NCI-H2029 (cell line): Measurements from ENCODE around the gene BMPR1B.
A peak's percentile ranks its signal among the peaks of the same experiment; 100 is the strongest.
"Not testable (repeated sequence)": the region's sequence is repeated elsewhere in the genome, so short reads cannot be mapped to it uniquely, and the experiment has no call there.

Source experiments
- DNase-seq: peaks from one replicate; lab custom pipeline; 2025; lab: John Stamatoyannopoulos, UW

BMPR1B gene

DNA sequence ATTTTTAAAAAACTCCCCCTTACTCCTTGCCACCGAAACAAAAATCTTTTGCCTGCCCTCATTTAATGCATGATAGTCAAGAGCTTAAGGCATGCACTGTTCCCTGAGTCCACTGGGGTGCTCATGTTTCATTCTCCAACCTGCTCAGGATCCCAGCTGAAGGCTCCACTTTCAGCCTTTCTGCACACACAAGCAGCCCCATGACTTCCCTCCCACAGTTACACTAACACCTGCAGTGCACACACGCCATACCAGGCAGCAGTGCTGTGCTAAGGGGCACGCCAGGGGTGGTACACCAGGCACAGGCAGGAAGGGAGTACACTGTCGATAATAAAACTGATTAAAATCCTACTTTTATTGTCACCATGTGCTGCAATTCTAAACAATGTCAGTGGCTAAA is 385.2 kb downstream of the BMPR1B start:
- DNase-seq: no peak

DNA sequence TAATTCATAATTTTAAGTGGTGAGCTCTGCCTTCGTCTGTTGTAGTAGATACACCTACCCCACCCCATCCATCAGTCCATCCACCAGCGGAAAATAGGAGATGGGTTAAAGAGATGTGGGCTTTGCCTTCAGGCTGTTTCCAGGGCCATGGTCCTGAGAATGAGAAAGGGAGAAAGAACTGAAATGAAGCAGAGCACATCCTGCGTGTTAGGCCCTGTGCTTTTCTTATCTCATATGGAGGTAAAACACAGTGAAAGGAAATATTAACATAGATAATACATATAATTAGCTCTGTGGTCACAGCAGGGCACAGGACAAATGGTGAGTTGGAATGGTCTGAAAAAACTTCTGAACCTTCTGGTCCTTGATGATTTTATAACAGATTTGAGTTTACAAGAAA is 393.5 kb downstream of the BMPR1B start:
- DNase-seq: no peak

DNA sequence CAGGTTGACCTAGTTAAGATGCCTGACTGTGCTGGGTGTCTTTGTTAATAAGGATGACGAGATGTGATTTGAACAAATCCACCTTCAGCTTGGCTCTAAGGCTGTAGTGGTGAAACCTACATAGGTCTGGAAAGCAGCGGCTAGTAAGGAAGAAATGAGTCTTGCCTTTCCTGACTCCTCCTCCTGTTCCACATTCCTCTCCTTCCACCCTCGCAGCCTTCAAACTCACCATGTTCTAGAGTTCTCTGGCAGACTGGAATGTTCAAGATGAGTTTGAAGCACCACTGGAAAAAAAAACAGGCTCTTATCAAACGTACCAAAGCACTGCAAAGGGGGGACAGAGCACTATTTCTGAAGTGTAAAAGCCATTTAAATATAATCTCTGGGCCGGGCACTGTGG is 395.4 kb downstream of the BMPR1B start:
- no peak for DNase-seq

DNA sequence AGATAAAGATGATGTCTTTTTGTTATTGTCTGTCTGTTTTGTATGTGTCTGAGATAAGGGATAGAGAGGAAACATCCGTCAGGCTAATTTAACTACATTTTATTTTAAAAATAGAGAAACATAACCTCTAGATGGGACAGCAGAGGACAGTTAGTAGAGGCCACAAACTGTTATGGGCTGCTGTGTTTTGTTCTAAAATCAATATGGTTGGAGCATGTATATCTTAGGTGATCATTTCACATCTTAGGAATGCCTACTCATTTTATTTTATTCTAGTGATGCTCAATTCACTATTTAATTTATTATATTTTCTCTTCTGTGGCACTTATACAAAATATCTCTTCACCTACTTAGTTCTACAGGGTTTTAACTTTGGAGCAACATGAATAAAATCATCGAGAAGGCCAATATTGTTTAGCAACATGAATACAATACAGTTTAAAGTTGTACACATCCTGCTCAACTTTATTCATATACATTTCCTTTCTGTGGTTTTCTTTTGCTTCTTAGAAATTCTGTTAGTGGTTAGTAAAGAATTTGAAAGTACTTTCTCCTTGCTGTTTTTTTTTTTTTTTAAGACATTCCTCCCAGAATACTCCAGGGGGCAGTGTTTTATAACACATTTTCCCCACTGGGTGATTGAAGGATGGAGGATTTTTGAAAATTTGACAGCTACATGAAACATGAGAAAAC is 398.1 kb downstream of the BMPR1B start:
- no peak for DNase-seq

DNA sequence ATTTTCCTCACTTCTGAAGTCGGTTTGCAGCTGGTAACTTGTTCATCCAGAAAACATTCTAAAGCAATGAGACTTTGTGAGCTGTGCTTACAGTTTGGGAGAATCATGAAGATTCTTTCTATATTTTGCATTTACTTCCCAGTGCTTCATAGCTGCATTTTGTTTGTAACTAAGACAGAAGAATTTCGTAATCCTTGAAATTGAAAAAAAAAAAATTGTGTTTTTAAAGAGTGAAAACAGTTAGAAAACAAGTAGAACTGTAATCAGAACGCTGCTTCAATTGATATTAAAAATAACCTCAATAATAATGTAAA is 398.7 kb downstream of the BMPR1B start:
- no peak for DNase-seq

DNA sequence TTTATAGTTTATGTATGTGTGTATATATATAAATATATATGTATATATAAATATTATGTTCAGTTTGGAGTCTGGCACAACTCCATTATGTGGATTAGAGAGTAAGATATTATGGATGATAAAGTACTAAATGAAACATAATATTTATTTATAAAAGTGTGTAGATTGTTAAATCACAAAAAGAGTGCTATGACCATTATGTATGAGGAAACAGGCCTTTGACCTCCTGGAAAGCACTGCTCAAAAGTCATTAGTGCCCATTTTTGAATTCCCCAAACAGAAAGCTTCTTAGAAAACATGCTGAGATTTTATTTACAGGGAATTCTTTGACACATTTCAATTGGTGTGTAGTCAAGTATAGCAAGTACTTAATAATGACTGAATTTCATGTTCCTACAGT is 399.8 kb downstream of the BMPR1B start:
- no peak for DNase-seq

DNA sequence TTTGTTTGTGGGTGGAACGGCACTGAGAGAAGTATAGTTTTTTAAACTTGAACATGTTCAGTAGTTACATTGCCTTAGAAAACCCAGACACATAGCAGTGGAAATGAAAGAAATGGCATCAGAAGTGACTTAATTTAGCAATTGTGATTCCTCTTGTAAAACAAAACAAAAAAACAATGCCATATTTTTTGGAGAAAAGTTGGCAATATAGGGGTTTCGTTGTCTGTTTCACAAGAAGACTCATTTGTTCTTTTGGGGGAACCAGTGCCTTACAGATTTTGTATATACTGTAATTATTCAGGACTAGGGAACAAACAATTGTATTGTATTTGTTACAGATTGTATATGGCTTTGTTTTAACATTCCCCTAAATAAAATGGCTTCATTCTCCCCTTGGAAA is 400.3 kb downstream of the BMPR1B start:
- DNase-seq: no peak

DNA sequence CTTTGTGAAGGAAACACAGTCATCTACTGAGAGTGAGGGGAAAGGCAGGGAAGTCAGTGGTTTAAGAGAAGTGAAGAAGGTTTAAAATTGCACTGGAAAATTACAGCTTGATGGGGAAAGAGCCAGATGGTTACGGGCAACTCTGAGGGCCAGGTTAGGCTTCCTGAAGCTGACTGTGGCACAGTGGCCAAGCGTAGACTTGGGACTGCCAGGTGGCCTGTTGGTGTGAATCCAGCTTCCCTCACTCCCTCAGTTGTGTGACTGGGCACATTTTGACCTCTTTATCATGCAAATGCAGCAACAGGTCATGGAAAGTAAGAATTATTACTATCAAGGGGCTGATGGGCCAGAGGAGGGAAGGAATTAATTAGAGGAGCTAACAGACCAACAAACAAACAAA is 400.9 kb downstream of the BMPR1B start:
- DNase-seq: no peak

DNA sequence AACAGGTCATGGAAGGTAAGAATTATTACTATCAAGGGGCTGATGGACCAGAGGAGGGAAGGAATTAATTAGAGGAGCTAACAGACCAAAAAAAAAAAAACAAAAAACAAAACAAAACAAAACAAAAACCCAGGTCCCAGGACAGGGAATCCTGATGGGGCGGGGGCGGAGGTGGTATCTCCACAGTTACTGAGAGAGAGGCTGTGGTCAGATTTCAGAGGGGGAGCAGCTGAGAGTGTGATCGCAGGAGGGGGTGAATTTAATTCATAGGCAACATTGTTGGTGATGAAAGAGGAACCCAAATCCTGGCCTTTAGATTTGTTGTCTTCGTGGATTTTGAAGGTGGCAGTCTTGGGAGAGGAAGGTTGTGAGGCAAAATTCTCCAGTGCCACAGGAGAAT is 401.6 kb downstream of the BMPR1B start:
- no peak for DNase-seq

DNA sequence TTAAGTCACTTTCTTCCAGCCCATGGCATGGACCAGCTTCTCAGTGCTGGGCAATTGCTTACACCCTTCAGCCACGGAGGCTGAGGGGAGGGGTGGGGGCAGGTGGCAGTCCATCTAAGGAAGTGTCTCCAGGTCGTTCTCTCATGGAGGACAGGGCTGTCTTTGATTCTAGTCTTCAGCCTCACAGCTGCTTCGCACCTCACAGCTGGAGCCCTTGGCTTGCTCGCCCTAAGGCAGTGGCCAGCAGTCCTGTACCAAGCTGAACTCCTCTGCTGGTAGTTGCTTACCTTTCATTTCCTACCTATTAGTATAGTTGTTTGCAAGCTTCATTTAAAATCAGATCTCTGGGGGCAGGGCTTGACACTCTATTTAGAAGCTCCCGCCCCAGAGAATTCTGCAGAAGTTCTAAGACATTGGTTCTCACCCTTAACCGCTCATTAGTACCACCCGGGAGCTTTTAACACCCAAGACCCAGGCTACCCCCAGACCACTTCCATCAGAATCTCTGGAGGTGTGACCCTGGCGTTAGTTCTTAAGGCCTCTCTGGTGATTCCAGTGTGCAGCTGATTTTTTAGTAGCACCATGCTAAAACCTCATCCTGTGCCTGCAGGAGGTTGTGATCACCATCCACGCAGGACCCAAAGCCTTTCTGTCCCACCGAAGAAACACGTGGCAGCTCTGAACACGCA is 404.2 kb downstream of the BMPR1B start:
- DNase-seq: no peak

DNA sequence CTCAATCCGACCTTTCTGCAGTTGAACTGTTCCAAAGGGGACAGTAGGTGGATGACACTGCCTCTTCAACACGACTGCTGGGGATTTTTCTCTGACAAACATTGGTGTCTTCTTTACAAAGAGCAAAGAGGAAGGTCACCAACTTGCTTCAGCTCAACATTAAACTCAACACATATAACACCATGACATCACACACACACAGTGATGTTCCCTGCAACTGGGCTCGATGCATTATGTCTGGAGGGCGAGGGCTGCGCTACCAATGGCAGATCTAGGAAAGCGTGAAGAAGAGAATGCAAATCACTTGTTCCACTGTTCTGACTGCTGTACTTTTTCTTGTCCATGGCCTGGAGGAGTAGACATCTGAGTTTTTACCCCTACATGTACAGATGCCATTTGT is 405.1 kb downstream of the BMPR1B start:
- DNase-seq: no peak

DNA sequence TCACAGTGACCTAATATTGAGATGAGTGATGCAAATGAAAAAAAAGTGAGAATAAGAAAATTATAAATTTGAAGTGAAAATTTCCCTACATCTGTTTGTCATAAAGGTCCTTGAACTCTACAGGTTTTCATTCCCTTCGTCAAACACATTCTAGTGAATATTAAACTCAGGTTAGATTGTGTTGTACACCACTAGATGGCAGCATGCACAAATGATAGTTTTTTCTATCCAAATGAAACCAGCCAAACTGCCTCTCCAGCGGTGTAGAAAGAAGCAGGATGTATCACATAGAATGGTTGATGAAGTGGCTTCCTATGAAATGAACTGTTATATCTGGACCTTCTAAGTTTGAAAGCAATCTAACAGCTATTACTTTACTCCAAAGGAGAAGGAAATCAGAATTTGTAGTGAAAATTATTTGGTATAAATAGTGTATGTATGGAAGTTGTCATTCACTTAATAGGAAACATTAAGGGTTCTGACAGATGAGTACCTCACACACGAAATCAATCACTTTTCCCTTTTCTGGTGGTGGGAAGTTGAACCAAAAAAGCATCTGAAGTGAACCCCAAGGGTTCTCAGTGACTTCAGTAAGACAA is 408.3 kb downstream of the BMPR1B start:
- peak; percentile 63 for DNase-seq

DNA sequence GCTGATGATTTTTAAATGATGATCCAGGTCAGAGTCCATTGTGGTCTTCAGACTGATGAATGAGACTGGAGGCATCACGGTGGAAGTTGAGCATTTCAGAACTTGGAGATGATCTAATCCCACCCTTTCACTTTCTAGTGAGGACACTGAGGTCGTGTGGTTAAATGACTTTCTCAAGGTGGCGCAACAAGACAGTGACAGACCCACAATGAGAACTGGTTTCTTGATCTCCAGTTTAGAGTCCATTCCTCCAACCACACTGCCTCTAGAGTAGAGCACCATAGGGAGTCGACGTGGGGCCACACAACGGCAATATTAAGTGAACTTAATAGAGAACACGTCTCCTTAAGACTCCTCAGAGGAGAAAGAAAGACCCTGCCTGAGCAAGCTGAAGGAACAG is 410.1 kb downstream of the BMPR1B start:
- DNase-seq: no peak

DNA sequence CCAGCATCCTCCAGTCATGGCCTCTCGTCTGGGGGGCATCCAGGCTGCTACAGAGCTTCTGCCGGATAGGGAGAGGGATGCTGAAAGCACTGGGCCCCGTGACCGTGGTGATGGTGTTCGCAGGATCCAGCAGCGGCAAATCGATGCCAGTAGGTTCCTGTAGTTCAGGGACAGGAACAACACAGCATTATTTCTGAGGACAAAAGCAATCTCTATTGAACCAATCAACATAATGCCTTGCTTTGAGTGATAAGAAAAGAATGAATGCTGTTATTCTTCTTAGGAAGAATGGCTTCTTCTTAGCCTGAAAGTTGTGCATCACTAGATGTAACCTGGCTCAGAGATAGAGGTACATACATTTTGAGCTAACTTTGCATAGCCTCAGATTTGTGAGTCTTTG is 412.4 kb downstream of the BMPR1B start:
- no peak for DNase-seq

DNA sequence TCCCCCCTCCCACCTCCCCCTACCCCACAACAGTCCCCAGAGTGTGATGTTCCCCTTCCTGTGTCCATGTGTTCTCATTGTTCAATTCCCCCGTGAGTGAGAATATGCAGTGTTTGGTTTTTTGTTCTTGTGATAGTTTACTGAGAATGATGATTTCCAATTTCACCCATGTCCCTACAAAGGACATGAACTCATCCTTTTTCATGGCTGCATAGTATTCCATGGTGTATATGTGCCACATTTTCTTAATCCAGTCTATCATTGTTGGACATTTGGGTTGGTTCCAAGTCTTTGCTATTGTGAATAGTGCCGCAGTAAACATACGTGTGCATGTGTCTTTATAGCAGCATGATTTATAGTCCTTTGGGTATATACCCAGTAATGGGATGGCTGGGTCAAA is 413.6 kb downstream of the BMPR1B start:
- not testable (repeated sequence) for DNase-seq

DNA sequence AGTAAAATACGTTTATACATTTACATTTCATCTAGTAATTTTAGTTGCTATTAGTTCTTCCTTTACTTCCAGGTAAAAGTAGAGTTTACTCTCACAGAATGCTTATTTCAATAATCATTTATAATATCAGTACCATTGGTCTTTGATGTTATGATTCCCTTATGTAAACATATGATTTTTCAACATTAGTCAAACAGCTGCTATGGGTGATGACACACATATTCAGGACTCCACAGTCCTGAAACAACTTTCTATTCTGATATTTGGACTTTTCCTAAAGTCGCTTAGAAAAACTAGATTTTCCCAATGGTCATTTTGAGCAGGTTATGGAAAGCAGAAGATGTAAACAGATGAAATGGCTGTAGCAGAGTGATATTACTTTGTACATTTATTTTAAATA is 421.2 kb downstream of the BMPR1B start:
- DNase-seq: no peak

DNA sequence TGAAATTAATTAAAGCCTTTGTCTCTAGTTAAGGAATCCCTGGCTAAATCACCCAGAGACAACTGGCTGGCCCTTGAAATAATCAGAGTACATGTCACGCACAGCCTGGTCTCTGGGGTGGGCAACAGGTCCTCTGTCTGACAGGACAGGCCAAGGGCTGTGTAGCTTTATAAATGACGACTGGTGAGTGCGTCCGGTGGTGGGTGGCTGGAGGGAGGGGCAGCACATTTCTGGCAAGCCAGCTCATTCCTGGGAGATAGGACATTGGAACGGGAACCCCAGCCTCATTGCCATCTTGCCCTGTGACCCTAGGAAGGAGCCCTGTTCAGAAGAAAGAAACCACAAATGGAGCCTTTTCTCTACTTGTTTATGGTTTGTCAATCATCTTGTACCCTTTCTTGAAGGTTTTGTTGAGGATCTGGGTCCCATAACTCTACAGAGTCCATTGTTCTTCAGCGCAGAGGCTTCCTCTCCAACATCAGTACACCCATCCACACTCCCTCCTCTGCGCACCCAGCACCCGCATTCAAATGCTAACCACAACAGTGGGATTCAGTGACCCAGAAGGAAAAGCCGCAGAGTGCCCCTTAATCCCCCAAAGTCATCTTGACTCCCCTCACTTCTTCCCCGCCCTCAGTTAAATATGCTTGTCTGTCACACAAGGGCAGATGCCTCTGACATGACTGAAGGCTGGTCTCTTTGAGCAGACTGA is 422.9 kb downstream of the BMPR1B start:
- DNase-seq: no peak

DNA sequence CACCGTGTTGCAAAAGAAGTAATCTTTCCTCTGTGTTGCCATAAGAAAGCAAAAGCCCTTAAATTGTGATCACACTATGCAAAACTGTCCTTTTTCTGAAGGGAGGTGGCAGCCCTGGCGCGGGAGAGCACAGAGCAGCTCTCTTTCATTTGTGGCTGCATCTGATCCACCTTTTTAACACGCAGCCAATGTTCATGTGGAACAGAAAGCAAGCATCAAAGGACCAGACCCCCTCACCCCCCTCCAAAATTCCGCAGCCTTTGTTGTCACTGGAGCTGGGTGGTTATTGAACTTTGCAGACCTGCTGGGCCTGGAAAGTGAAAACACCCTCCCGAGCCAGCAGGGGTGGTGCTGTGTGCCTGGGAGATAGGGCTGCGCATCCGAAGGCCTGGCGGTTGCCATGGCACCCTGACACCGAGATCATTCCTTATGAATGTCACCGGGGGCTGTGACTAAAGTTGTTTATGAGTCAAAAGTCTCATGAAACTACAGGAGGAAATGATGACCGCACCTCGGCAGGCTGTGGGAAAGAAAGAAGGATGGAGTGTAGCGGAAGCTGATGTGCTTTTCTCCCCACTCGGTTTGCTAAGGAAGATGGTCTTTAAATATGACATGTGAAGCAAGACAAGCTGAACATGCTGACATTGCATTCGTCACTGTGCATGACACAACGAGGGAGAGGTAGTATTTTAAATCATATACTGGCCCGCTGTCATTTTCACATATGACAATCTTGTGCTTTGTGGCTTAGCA is 423.7 kb downstream of the BMPR1B start:
- no peak for DNase-seq

DNA sequence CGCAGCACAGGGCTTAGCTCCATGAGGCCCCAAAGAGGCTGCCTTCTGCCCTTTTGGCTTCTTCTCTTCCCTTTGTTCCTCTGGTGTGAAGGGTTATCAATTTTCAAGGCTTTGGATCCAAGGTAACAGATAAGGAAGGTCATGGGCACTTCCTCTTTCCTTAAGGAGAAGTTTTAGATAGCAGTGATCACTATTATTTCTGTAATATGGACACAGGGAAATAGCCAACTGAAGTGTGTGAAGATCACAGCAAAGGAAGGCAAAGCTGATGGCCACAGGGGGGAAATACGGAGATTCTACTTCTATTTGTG is 424.2 kb downstream of the BMPR1B start:
- DNase-seq: no peak

DNA sequence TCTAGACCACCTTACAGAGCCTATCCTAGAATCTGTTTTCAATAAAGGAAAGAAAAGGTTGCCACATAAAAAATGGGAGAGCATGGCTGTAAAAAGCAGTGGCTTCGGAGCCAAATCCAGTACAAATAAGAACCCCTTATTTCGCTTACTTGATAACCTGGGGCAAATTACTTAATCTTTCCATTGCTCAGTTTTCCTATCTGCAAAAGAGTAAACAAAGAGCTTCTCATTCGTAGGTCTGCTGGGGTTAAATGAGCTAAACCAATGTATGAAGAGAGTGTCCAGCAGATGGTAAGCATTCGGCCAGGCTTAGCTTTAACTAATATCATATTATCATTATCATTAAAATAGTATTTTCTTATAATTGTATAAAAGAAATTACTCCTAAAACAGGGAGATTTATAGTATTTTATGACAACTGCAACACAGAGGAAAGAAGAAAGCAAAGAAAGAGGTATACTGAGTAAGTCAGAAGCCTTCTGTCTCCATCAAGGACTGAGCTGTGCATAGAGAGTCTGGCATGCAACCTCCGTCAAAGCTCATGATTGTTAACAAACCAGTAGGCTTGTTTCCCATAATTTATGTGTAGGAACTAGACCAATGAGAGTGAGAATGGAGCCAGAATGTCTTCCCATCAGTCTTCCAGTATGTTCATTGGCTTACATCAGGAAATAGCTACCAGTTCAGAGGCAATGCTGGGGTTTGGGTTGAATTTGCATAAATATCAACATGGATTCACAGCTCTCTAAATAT is 426.1 kb downstream of the BMPR1B start:
- DNase-seq: no peak

DNA sequence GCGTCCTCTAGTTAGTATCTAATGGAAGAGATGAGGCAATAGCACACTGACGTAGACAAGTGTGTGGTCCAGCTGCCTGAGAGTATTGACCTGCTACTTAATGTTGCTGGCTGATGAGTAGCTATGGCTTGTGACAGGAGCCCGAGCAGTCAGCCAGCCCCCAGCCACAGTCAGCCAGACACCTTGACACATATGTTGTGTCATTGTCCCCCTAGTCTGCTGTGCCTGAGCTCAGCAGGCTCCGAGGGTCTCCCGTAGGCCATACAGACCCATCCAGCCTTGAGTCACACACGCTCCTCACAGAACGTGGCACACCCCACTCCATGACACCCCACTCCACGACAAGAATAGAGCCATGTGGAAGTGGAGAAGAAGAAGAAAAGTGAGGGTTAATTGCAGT is 428.9 kb downstream of the BMPR1B start:
- no peak for DNase-seq
